Measurements from ENCODE around the gene C20orf204. TPM values are rescaled to one million over a fixed set of nuclear protein-coding genes. Genes with fewer than 3 reads are reported as not detected.
A peak's percentile ranks its signal among the peaks of the same experiment; 100 is the strongest.

The C20orf204 gene
- total RNA-seq, 2 donors from 2014 or later = 12.8 to 21.5 TPM

GRCh38 chr20:64022671-64023360 lies 13.2 kb upstream of the C20orf204 start:
- ATAC-seq (replicated peaks) = no peak
- no peak overlapping the region for H3K4me3 Mint-ChIP-seq
- H3K9me3 Mint-ChIP-seq = no peaks in the 10 kb centered on the region
- H3K27me3 Mint-ChIP-seq = no peaks in the 10 kb centered on the region
- H3K4me1 Mint-ChIP-seq = peaks cover 4% of the 10 kb centered on the region
- H3K36me3 Mint-ChIP-seq (ENCODE audit: low read depth) = peaks cover 91% of the 10 kb centered on the region
- no peak overlapping the region for H3K27ac Mint-ChIP-seq

GRCh38 chr20:64023361-64024140 lies 12.4 kb upstream of the C20orf204 start:
- Mint-ChIP-seq H3K9me3 (no peaks in the 10 kb centered on the region), H3K4me1 (peaks cover 4% of the 10 kb centered on the region), H3K4me3 (no peak overlapping the region), H3K27ac (no peak overlapping the region), H3K36me3 (ENCODE audit: low read depth) (peaks cover 91% of the 10 kb centered on the region), H3K27me3 (no peaks in the 10 kb centered on the region)
- ATAC-seq (replicated peaks) = no peak

GRCh38 chr20:64024141-64024990 lies 11.6 kb upstream of the C20orf204 start:
- ATAC-seq (replicated peaks) = no peak
- Mint-ChIP-seq H3K4me3 (no peak overlapping the region), H3K36me3 (ENCODE audit: low read depth) (peaks cover 91% of the 10 kb centered on the region), H3K9me3 (no peaks in the 10 kb centered on the region), H3K27ac (no peak overlapping the region), H3K4me1 (peaks cover 4% of the 10 kb centered on the region), H3K27me3 (no peaks in the 10 kb centered on the region)

- Mint-ChIP-seq H3K36me3 (ENCODE audit: low read depth) (peaks cover 91% of the 10 kb centered on the region), H3K27ac (no peak overlapping the region), H3K4me1 (no peaks in the 10 kb centered on the region), H3K4me3 (no peak overlapping the region), H3K27me3 (no peaks in the 10 kb centered on the region), H3K9me3 (no peaks in the 10 kb centered on the region)
- ATAC-seq (replicated peaks) = peak; percentile 12
Measured at GRCh38 chr20:64025101-64025825, 10.7 kb upstream of the C20orf204 start.

- H3K27ac Mint-ChIP-seq = no peak overlapping the region
- H3K27me3 Mint-ChIP-seq = no peaks in the 10 kb centered on the region
- H3K4me3 Mint-ChIP-seq = no peak overlapping the region
- no peaks in the 10 kb centered on the region for H3K9me3 Mint-ChIP-seq
- no peak for ATAC-seq (replicated peaks)
- peaks cover 94% of the 10 kb centered on the region for H3K36me3 Mint-ChIP-seq (ENCODE audit: low read depth)
- no peaks in the 10 kb centered on the region for H3K4me1 Mint-ChIP-seq
Measured at GRCh38 chr20:64025826-64026412, 10.1 kb upstream of the C20orf204 start.

- Mint-ChIP-seq H3K36me3 (ENCODE audit: low read depth) (peaks cover 96% of the 10 kb centered on the region), H3K27ac (peak overlapping the region; percentile 50), H3K9me3 (no peaks in the 10 kb centered on the region), H3K4me1 (no peaks in the 10 kb centered on the region), H3K4me3 (no peak overlapping the region), H3K27me3 (no peaks in the 10 kb centered on the region)
- ATAC-seq (replicated peaks) = no peak
Measured at GRCh38 chr20:64027981-64028685, 7.8 kb upstream of the C20orf204 start.

GRCh38 chr20:64029293-64030117 lies 6.5 kb upstream of the C20orf204 start:
- H3K9me3 Mint-ChIP-seq = no peaks in the 10 kb centered on the region
- peaks cover 10% of the 10 kb centered on the region for H3K4me1 Mint-ChIP-seq
- no peak overlapping the region for H3K4me3 Mint-ChIP-seq
- no peak for ATAC-seq (replicated peaks)
- H3K27me3 Mint-ChIP-seq = no peaks in the 10 kb centered on the region
- H3K36me3 Mint-ChIP-seq (ENCODE audit: low read depth) = peaks cover 96% of the 10 kb centered on the region
- H3K27ac Mint-ChIP-seq = no peak overlapping the region

GRCh38 chr20:64030371-64031134 lies 5.4 kb upstream of the C20orf204 start:
- Mint-ChIP-seq H3K4me1 (peaks cover 19% of the 10 kb centered on the region), H3K36me3 (ENCODE audit: low read depth) (peaks cover 95% of the 10 kb centered on the region), H3K27ac (peak overlapping the region; percentile 74), H3K27me3 (no peaks in the 10 kb centered on the region), H3K9me3 (no peaks in the 10 kb centered on the region), H3K4me3 (no peak overlapping the region)
- no peak for ATAC-seq (replicated peaks)

- no peaks in the 10 kb centered on the region for H3K9me3 Mint-ChIP-seq
- ATAC-seq (replicated peaks) = no peak
- no peaks in the 10 kb centered on the region for H3K27me3 Mint-ChIP-seq
- no peak overlapping the region for H3K27ac Mint-ChIP-seq
- no peak overlapping the region for H3K4me3 Mint-ChIP-seq
- H3K4me1 Mint-ChIP-seq = peaks cover 20% of the 10 kb centered on the region
- peaks cover 82% of the 10 kb centered on the region for H3K36me3 Mint-ChIP-seq (ENCODE audit: low read depth)
Measured at GRCh38 chr20:64031822-64032314, 4.1 kb upstream of the C20orf204 start.

- no peak for ATAC-seq (replicated peaks)
- no peaks in the 10 kb centered on the region for H3K9me3 Mint-ChIP-seq
- H3K27me3 Mint-ChIP-seq = no peaks in the 10 kb centered on the region
- peak overlapping the region; percentile 12 for H3K4me3 Mint-ChIP-seq
- H3K27ac Mint-ChIP-seq = no peak overlapping the region
- peaks cover 20% of the 10 kb centered on the region for H3K4me1 Mint-ChIP-seq
- H3K36me3 Mint-ChIP-seq (ENCODE audit: low read depth) = peaks cover 71% of the 10 kb centered on the region
Measured at GRCh38 chr20:64032706-64033624, 3.0 kb upstream of the C20orf204 start.

GRCh38 chr20:64033981-64034493 lies 1.9 kb upstream of the C20orf204 start:
- peak overlapping the region; percentile 95 for H3K27ac Mint-ChIP-seq
- H3K4me3 Mint-ChIP-seq = peak overlapping the region; percentile 78
- peaks cover 61% of the 10 kb centered on the region for H3K36me3 Mint-ChIP-seq (ENCODE audit: low read depth)
- no peaks in the 10 kb centered on the region for H3K9me3 Mint-ChIP-seq
- H3K27me3 Mint-ChIP-seq = no peaks in the 10 kb centered on the region
- H3K4me1 Mint-ChIP-seq = peaks cover 20% of the 10 kb centered on the region
- no peak for ATAC-seq (replicated peaks)

Measured in activated T-helper 17 cell treated with anti-CD3 and anti-CD28 coated beads, Interleukin-2, amount 50 U/mL, for 72 hours (primary cell).